ENCODE measurements around the gene MPZ.

GRCh38 chr1:161287482-161288054, 22.2 kb downstream of the MPZ start:
- TF ChIP-seq CTCF (conservative IDR thresholded peaks at IDR 0.05) (no peak), ZFX (IDR thresholded peaks at IDR 0.05) (no peak)
